ENCODE measurements around the gene TNFRSF1B.

GRCh38 chr1:12188115-12188514 is 21.3 kb downstream of the TNFRSF1B start:
- TF ChIP-seq CTCF (IDR thresholded peaks at IDR 0.05; ENCODE audit: low read depth, low read length, poor library complexity, severe bottlenecking) (no peak), EZH2phosphoT487 (IDR thresholded peaks at IDR 0.05; ENCODE audit: borderline replicate concordance, low read length) (no peak)

Measured in DOHH2 (cell line).